NT2/D1 (cell line): ENCODE measurements around the gene KLK2.

Experiments used
- SUZ12 ChIP-seq: IDR thresholded peaks from 2 replicates; pipeline ENCODE4 v1.6.1; 2011; ENCODE audit not compliant: insufficient read length, insufficient read depth; ENCODE audit errors: extremely low read depth
- YY1 ChIP-seq: IDR thresholded peaks from 2 replicates; pipeline ENCODE4 v1.6.1; 2011; ENCODE audit not compliant: insufficient read length, insufficient read depth

- TF ChIP-seq YY1 = no peak
- no peak for TF ChIP-seq SUZ12
These were observed 38.9 kb downstream of the KLK2 start for GRCh38 chr19:50912102-50912599.
